ENCODE results near the gene PDE2A.

PDE2A gene

DNA sequence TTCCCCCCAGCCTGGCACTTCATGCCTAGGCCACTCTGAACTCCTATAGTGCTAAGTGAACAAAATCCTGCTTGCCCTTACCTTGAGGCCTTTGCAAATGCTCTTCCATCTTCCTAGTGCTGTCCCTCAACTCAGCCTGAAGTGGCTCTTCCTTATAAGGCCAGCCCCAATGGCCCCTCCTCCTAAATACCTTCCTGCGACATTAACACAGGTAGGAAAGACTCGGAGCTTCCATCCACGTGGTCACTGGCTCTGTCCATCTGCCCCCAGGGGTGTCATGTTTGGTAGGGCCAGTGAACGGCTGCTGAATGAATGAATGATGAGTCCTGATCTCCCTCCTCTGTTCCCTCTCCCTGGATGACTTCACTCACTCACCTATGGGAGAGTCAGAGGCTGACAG lies 4.2 kb downstream of the PDE2A start:
- DNase-seq (ENCODE audit: extremely low read depth, insufficient read length) = no peak
- H3K36me3 ChIP-seq (ENCODE audit: control insufficient read depth, insufficient read depth, low read length) = no peaks in the 10 kb centered on the region
- TF ChIP-seq, protein P1, sequence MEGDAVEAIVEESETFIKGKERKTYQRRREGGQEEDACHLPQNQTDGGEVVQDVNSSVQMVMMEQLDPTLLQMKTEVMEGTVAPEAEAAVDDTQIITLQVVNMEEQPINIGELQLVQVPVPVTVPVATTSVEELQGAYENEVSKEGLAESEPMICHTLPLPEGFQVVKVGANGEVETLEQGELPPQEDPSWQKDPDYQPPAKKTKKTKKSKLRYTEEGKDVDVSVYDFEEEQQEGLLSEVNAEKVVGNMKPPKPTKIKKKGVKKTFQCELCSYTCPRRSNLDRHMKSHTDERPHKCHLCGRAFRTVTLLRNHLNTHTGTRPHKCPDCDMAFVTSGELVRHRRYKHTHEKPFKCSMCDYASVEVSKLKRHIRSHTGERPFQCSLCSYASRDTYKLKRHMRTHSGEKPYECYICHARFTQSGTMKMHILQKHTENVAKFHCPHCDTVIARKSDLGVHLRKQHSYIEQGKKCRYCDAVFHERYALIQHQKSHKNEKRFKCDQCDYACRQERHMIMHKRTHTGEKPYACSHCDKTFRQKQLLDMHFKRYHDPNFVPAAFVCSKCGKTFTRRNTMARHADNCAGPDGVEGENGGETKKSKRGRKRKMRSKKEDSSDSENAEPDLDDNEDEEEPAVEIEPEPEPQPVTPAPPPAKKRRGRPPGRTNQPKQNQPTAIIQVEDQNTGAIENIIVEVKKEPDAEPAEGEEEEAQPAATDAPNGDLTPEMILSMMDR (IDR thresholded peaks at IDR 0.05; ENCODE audit: insufficient read depth, low read length, poor library complexity, severe bottlenecking) = no peak
- H3K27me3 ChIP-seq (replicated peaks; ENCODE audit: control insufficient read depth, insufficient read depth, low read length) = no peaks in the 10 kb centered on the region; the same call in none of the 2 replicates
- H3K4me3 ChIP-seq (replicated peaks; ENCODE audit: low read depth, low read length) = no peak overlapping the region

DNA sequence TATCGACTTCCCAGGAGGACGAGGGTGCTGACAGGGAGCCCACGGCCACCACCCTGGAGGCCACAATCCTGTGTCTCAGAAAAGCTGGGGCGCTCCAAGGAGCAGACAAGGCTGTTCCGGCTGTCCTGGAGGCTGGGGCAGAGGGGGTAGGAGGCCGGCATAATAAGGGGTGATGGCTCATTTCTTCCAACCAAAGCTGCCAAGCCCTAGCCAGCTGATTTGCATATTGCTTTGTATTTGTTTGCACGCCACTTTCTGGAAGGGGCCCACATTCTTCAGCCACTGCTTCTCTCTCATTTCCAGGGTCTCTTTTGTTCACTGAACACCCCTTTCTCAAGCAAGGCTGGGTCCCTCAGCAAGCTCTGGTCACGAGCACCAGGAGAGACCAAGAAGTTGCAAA lies 4.7 kb downstream of the PDE2A start:
- TF ChIP-seq, protein P1 (IDR thresholded peaks at IDR 0.05; ENCODE audit: insufficient read depth, low read length, poor library complexity, severe bottlenecking) = no peak
- DNase-seq (ENCODE audit: extremely low read depth, insufficient read length) = no peak
- Histone ChIP-seq H3K4me3 (replicated peaks; ENCODE audit: low read depth, low read length) (no peak overlapping the region), H3K36me3 (ENCODE audit: control insufficient read depth, insufficient read depth, low read length) (no peaks in the 10 kb centered on the region), H3K27me3 (replicated peaks; ENCODE audit: control insufficient read depth, insufficient read depth, low read length) (no peaks in the 10 kb centered on the region; the same call in 1 of the 2 replicates)

DNA sequence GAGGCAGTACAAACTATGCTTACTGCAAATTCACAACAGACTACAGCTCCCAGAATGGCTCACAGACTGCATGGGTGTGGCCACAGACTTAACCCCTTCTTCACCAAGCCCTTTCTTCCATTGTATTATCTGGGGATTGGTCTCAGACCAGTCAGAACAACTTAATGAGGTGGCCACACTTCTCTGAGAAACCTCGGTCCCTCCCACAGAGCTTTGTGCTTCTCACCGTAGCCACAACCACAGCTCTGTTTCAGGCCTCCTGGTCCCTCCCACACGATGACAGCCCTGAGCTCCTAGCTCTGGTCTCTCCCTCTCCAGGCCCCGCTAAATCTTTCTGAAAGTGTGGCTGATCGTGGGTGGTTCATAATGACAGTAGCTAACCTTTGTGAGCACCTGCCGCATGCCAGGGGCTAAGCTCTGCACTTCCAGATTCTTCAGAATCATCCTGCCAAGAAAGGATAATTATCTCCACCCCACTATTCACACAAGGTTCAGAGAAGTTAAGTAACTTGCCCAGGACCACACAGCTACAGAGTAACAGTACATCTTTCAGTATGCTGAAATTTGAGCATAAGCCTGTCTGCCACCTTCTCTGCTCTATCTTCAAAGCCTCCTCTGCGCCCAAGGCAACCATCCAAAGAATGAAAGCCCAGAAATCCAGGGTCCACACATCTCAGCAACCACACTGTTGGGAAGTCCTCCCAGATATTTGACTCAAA lies 5.4 kb downstream of the PDE2A start:
- Histone ChIP-seq H3K4me3 (replicated peaks; ENCODE audit: low read depth, low read length) (no peak overlapping the region; the same call in 1 of the 2 replicates), H3K36me3 (ENCODE audit: control insufficient read depth, insufficient read depth, low read length) (no peaks in the 10 kb centered on the region), H3K27me3 (replicated peaks; ENCODE audit: control insufficient read depth, insufficient read depth, low read length) (no peaks in the 10 kb centered on the region; the same call in 1 of the 2 replicates)
- DNase-seq (ENCODE audit: extremely low read depth, insufficient read length) = peak; percentile 71
- TF ChIP-seq, protein P1 (IDR thresholded peaks at IDR 0.05; ENCODE audit: insufficient read depth, low read length, poor library complexity, severe bottlenecking) = no peak

DNA sequence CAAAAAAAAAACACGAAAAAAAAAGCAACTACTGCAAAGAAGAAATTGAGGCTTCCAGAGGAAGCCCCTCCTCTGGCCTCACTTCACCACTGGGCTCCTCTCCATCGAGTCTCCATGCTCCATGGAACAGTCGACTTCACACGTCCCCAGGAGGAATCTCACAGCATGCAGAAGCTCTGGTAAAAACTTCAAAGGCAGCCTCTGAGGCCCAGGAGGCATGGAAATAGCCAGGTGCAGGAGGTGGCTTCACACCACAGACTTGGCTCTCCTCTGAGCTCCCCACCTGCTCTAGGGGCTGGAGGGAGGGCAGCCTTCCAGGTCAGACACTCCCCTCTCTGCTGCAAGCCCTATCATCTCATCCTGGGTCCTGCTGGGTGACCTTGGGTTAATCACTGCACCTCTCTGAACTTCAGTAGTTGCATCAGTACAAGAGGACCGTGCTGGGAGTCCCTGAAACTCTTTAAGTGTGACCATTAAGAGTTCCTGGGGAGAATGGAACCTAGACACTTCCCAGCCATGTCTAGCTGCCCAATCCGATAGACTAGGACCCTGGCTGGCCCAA lies 8.2 kb downstream of the PDE2A start:
- Histone ChIP-seq H3K36me3 (ENCODE audit: control insufficient read depth, insufficient read depth, low read length) (no peaks in the 10 kb centered on the region), H3K27me3 (replicated peaks; ENCODE audit: control insufficient read depth, insufficient read depth, low read length) (no peaks in the 10 kb centered on the region; the same call in 1 of the 2 replicates), H3K4me3 (replicated peaks; ENCODE audit: low read depth, low read length) (no peak overlapping the region)
- DNase-seq (ENCODE audit: extremely low read depth, insufficient read length) = no peak
- TF ChIP-seq, protein P1 (IDR thresholded peaks at IDR 0.05; ENCODE audit: insufficient read depth, low read length, poor library complexity, severe bottlenecking) = no peak

DNA sequence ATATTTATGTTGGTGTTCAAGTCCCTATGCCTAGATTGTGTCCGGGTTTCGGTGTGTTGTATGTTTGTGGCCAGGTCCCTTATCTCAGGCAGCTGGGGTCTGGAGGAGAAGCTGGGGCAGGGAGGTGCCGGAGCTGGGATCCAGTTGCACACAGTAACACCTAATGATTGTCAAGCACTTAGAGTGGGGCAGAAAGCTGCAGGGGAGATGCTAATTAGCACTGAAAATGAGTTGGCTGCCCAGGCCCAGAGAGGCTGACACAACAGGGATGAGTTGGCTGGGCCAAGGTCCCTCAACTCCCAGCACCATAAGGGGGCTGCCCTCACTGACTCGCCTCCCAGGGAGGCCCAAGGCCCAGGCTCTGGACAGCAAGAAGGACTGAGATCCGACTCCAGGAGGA lies 12.2 kb downstream of the PDE2A start:
- Histone ChIP-seq H3K4me3 (replicated peaks; ENCODE audit: low read depth, low read length) (no peak overlapping the region), H3K27me3 (replicated peaks; ENCODE audit: control insufficient read depth, insufficient read depth, low read length) (no peaks in the 10 kb centered on the region; the same call in none of the 2 replicates), H3K36me3 (ENCODE audit: control insufficient read depth, insufficient read depth, low read length) (no peaks in the 10 kb centered on the region)
- TF ChIP-seq, protein P1 (IDR thresholded peaks at IDR 0.05; ENCODE audit: insufficient read depth, low read length, poor library complexity, severe bottlenecking) = no peak
- no peak for DNase-seq (ENCODE audit: extremely low read depth, insufficient read length)
